Stimulated activated effector memory CD8-positive, alpha-beta T cell treated with anti-CD3 and anti-CD28 coated beads, Interleukin-12 subunit alpha, Interleukin-12 subunit beta, amount 100 ng/mL, for 72 hours (primary cell): ENCODE measurements around the gene JADE2.
"Not testable (repeated sequence)": the region's sequence is repeated elsewhere in the genome, so short reads cannot be mapped to it uniquely, and the experiment has no call there.

Experiments
- ATAC-seq: fragments of 150-1000 bp; cut with Tn5 transposase; 2 replicates; pipeline ENCODE4 v1.10.0; 2021
- DNase-seq, 2 donors: peaks; one replicate each; pipeline ENCODE4 v3.0.0; 2021 to 2022; ENCODE audit warnings: low spot score in 2 of 2
- H3K27ac Mint-ChIP-seq: one replicate; pipeline ENCODE4 v1.8.0; 2022; ENCODE audit warnings: mild to moderate bottlenecking, mixed read lengths
- H3K36me3 Mint-ChIP-seq: one replicate; pipeline ENCODE4 v1.8.0; 2022; ENCODE audit warnings: mild to moderate bottlenecking, mixed read lengths
- H3K4me1 Mint-ChIP-seq: one replicate; pipeline ENCODE4 v1.8.0; 2022; ENCODE audit warnings: mixed read lengths
- H3K4me3 Mint-ChIP-seq: one replicate; pipeline ENCODE4 v1.8.0; 2022; ENCODE audit warnings: mild to moderate bottlenecking, mixed read lengths
- H3K9me3 Mint-ChIP-seq: one replicate; pipeline ENCODE4 v1.8.0; 2022; ENCODE audit warnings: mixed read lengths

The JADE2 gene

GRCh38 chr5:134524826-134525682, at the start of gene JADE2:
JADE2 (plus strand) TSS chr5:134525670; CDS start chr5:134535858, 10,188 bp downstream.
- Mint-ChIP-seq H3K4me1 (peaks cover 22% of the 10 kb centered on the region), H3K9me3 (no peaks in the 10 kb centered on the region), H3K4me3 (peak within 1 kb of the TSS; percentile 88), H3K27ac (peak within 1 kb of the TSS; percentile 94), H3K36me3 (peaks cover 32% of the 10 kb centered on the region)
- ATAC-seq: peak; percentile 68
- peak; percentile 66 to 88 for DNase-seq

GRCh38 chr5:134477462-134478245, 47.8 kb upstream of the JADE2 start:
- ATAC-seq (no peak), DNase-seq (no peak)
- Mint-ChIP-seq H3K36me3 (no peaks in the 10 kb centered on the region), H3K4me3 (no peak overlapping the region), H3K4me1 (no peaks in the 10 kb centered on the region), H3K9me3 (no peaks in the 10 kb centered on the region), H3K27ac (no peak overlapping the region)

GRCh38 chr5:134479839-134480238, 45.6 kb upstream of the JADE2 start:
- DNase-seq: no peak
- Mint-ChIP-seq H3K4me1 (no peaks in the 10 kb centered on the region), H3K36me3 (no peaks in the 10 kb centered on the region), H3K9me3 (no peaks in the 10 kb centered on the region), H3K4me3 (no peak overlapping the region), H3K27ac (no peak overlapping the region)
- no peak for ATAC-seq

GRCh38 chr5:134489227-134489944, 36.1 kb upstream of the JADE2 start:
- no peak for ATAC-seq
- Mint-ChIP-seq H3K4me1 (no peaks in the 10 kb centered on the region), H3K4me3 (no peak overlapping the region), H3K27ac (no peak overlapping the region), H3K36me3 (no peaks in the 10 kb centered on the region), H3K9me3 (no peaks in the 10 kb centered on the region)
- DNase-seq: no peak

GRCh38 chr5:134490255-134490924, 35.1 kb upstream of the JADE2 start:
- no peaks in the 10 kb centered on the region for H3K9me3 Mint-ChIP-seq
- no peak overlapping the region for H3K27ac Mint-ChIP-seq
- no peak for DNase-seq
- H3K36me3 Mint-ChIP-seq: no peaks in the 10 kb centered on the region
- H3K4me3 Mint-ChIP-seq: no peak overlapping the region
- H3K4me1 Mint-ChIP-seq: no peaks in the 10 kb centered on the region
- no peak for ATAC-seq

GRCh38 chr5:134490925-134491271, 34.6 kb upstream of the JADE2 start:
- Mint-ChIP-seq H3K27ac (no peak overlapping the region), H3K36me3 (no peaks in the 10 kb centered on the region), H3K4me1 (no peaks in the 10 kb centered on the region), H3K4me3 (no peak overlapping the region), H3K9me3 (no peaks in the 10 kb centered on the region)
- no peak for DNase-seq
- ATAC-seq: no peak

GRCh38 chr5:134491841-134492442, 33.5 kb upstream of the JADE2 start:
- no peaks in the 10 kb centered on the region for H3K4me1 Mint-ChIP-seq
- no peak for DNase-seq
- no peak overlapping the region for H3K27ac Mint-ChIP-seq
- H3K9me3 Mint-ChIP-seq: no peaks in the 10 kb centered on the region
- peak; percentile 19 for ATAC-seq
- H3K36me3 Mint-ChIP-seq: no peaks in the 10 kb centered on the region
- H3K4me3 Mint-ChIP-seq: no peak overlapping the region

GRCh38 chr5:134492568-134492967, 32.9 kb upstream of the JADE2 start:
- no peak for ATAC-seq
- no peak overlapping the region for H3K4me3 Mint-ChIP-seq
- H3K9me3 Mint-ChIP-seq: no peaks in the 10 kb centered on the region
- DNase-seq: no peak
- H3K4me1 Mint-ChIP-seq: no peaks in the 10 kb centered on the region
- H3K27ac Mint-ChIP-seq: no peak overlapping the region
- no peaks in the 10 kb centered on the region for H3K36me3 Mint-ChIP-seq

GRCh38 chr5:134493461-134494055, 31.9 kb upstream of the JADE2 start:
- Mint-ChIP-seq H3K4me1 (no peaks in the 10 kb centered on the region), H3K36me3 (no peaks in the 10 kb centered on the region), H3K9me3 (no peaks in the 10 kb centered on the region), H3K27ac (no peak overlapping the region), H3K4me3 (no peak overlapping the region)
- DNase-seq (no peak), ATAC-seq (no peak)

GRCh38 chr5:134494780-134495179, 30.7 kb upstream of the JADE2 start:
- no peaks in the 10 kb centered on the region for H3K4me1 Mint-ChIP-seq
- ATAC-seq: no peak
- DNase-seq: no peak
- no peak overlapping the region for H3K4me3 Mint-ChIP-seq
- H3K9me3 Mint-ChIP-seq: no peaks in the 10 kb centered on the region
- no peak overlapping the region for H3K27ac Mint-ChIP-seq
- no peaks in the 10 kb centered on the region for H3K36me3 Mint-ChIP-seq

- H3K27ac Mint-ChIP-seq, H3K9me3 Mint-ChIP-seq, H3K36me3 Mint-ChIP-seq, H3K4me3 Mint-ChIP-seq, ATAC-seq, DNase-seq: not testable (repeated sequence)
- H3K4me1 Mint-ChIP-seq: peaks cover 27% of the 10 kb centered on the region
Observed at GRCh38 chr5:134499905-134500304, 25.6 kb upstream of the JADE2 start.

- no peaks in the 10 kb centered on the region for H3K9me3 Mint-ChIP-seq
- peak overlapping the region; percentile 96 for H3K27ac Mint-ChIP-seq
- no peak for DNase-seq
Observed at GRCh38 chr5:134500699-134501430, 24.6 kb upstream of the JADE2 start.

GRCh38 chr5:134502259-134502658, 23.2 kb upstream of the JADE2 start:
- Mint-ChIP-seq H3K4me1 (peaks cover 30% of the 10 kb centered on the region), H3K36me3 (peaks cover 6% of the 10 kb centered on the region), H3K4me3 (no peak overlapping the region), H3K9me3 (no peaks in the 10 kb centered on the region), H3K27ac (peak overlapping the region; percentile 96)
- ATAC-seq (no peak), DNase-seq (no peak)

More at GRCh38 chr5:134500699-134501430, 24.6 kb upstream of the JADE2 start:
- Mint-ChIP-seq H3K4me3 (no peak overlapping the region), H3K36me3 (peaks cover 6% of the 10 kb centered on the region), H3K4me1 (peaks cover 27% of the 10 kb centered on the region)
- no peak for ATAC-seq
